Esophagus squamous epithelium (tissue), 4 donors: ENCODE measurements around the gene CLPTM1L.

Source experiments
- CTCF ChIP-seq, 6 experiments: fragments of 450-650 bp in 4 of 6; fragments of 200-600 bp in 2 of 6; sonication (generic) in 2 of 6; IDR thresholded peaks; one replicate each; pipeline ENCODE4 v1.5.1; 2016 to 2019; ENCODE audit warnings: antibody characterized with exemption in 6 of 6, mild to moderate bottlenecking in 4 of 6, moderate library complexity in 4 of 6
- POLR2A ChIP-seq, 4 donors: fragments of 450-650 bp; IDR thresholded peaks; one replicate each; pipeline ENCODE4 v1.6.1; 2017; ENCODE audit warnings: antibody characterized with exemption in 4 of 4, mild to moderate bottlenecking in 4 of 4, moderate library complexity in 3 of 4

- TF ChIP-seq CTCF (IDR thresholded peaks at IDR 0.05) (no peak), POLR2A (IDR thresholded peaks at IDR 0.05) (no peak)
Observed at GRCh38 chr5:1315709-1316587, 29.0 kb downstream of the CLPTM1L start.
